ENCODE data around the gene CHSY1. TPM values are rescaled to one million over a fixed set of nuclear protein-coding genes. Genes with fewer than 3 reads are reported as not detected.

Gene CHSY1
- total RNA-seq, 1 donor from 2014 or later: 23.3 TPM

GRCh38 chr15:101159936-101160815 lies 91.7 kb downstream of the CHSY1 start:
- H2AFZ ChIP-seq (replicated peaks): no peak overlapping the region
- no peaks in the 10 kb centered on the region for H3K27me3 ChIP-seq

DNA sequence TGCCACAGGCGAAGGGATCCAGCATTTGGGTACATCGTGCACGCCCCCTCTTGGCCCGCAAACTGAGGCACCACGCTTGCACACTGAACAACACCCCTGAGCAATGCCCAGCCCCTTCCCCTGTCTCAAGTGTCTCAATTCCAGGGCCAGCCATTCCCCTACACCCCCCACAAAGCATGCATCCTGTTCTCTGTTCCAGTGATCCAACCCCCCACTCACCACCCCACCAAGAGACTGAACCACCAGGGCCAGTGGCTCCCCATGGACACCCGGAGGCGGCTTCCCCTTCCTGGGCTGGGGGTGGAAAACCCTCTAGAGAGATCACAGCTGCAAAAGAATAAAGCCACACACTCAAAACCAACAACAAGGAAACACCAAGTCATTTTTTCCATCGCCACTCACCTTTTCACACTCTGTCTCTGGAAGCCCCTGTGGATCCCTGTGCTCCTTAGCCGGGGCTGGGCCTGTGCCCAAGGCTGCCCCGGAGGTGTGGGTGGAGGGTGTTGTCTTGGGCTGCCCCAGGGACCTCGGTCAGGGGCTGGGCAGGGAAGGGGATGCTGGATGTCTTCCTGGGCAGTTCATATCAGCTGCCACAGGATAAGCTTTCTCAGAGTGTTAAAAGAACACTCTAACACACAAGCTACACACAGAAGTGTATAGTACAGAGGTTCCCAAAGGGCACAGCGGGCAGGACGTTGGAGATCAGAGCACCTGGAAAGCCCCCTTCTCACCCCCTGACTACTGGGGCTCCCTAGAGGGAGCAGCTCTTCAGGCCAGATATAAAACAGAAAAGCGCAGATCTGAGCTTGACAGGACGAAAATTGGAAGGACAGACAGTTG lies 92.5 kb downstream of the CHSY1 start:
- Histone ChIP-seq H3K36me3 (no peaks in the 10 kb centered on the region), H3K27me3 (no peaks in the 10 kb centered on the region), H3K9ac (no peak overlapping the region), H3K27ac (no peak overlapping the region), H2AFZ (replicated peaks) (no peak overlapping the region), H3K9me3 (ENCODE audit: low read depth) (no peaks in the 10 kb centered on the region), H3K4me1 (no peaks in the 10 kb centered on the region), H4K20me1 (ENCODE audit: low read depth) (no peaks in the 10 kb centered on the region), H3K4me3 (no peak overlapping the region), H3K79me2 (ENCODE audit: low read depth) (no peaks in the 10 kb centered on the region), H3K4me2 (no peak overlapping the region), H3F3A (ENCODE audit: low read depth) (no peaks in the 10 kb centered on the region)
- peaks cover 9% of the 10 kb centered on the region for H3K9me3 Mint-ChIP-seq
- peak overlapping the region; percentile 83 for H3K27ac Mint-ChIP-seq
- H3K4me3 Mint-ChIP-seq: no peak overlapping the region
- no peaks in the 10 kb centered on the region for H3K36me3 Mint-ChIP-seq
- H3K27me3 Mint-ChIP-seq (ENCODE audit: insufficient read depth, low read depth): peaks cover 4% of the 10 kb centered on the region
- no peak for DNase-seq (ENCODE audit: low spot score)
- peaks cover 20% of the 10 kb centered on the region for H3K4me1 Mint-ChIP-seq
- no peak for TF ChIP-seq EZH2 (IDR thresholded peaks at IDR 0.05)
- TF ChIP-seq, protein P1, sequence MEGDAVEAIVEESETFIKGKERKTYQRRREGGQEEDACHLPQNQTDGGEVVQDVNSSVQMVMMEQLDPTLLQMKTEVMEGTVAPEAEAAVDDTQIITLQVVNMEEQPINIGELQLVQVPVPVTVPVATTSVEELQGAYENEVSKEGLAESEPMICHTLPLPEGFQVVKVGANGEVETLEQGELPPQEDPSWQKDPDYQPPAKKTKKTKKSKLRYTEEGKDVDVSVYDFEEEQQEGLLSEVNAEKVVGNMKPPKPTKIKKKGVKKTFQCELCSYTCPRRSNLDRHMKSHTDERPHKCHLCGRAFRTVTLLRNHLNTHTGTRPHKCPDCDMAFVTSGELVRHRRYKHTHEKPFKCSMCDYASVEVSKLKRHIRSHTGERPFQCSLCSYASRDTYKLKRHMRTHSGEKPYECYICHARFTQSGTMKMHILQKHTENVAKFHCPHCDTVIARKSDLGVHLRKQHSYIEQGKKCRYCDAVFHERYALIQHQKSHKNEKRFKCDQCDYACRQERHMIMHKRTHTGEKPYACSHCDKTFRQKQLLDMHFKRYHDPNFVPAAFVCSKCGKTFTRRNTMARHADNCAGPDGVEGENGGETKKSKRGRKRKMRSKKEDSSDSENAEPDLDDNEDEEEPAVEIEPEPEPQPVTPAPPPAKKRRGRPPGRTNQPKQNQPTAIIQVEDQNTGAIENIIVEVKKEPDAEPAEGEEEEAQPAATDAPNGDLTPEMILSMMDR (IDR thresholded peaks at IDR 0.05): no peak
- TF ChIP-seq EZH2phosphoT487 (IDR thresholded peaks at IDR 0.05): no peak

More at GRCh38 chr15:101159936-101160815, 91.7 kb downstream of the CHSY1 start:
- H3K36me3 ChIP-seq: no peaks in the 10 kb centered on the region
- no peaks in the 10 kb centered on the region for H3K9me3 ChIP-seq (ENCODE audit: low read depth)
- Mint-ChIP-seq H3K4me1 (peaks cover 20% of the 10 kb centered on the region), H3K4me3 (no peak overlapping the region), H3K27me3 (ENCODE audit: insufficient read depth, low read depth) (peaks cover 4% of the 10 kb centered on the region), H3K36me3 (no peaks in the 10 kb centered on the region), H3K9me3 (peaks cover 17% of the 10 kb centered on the region), H3K27ac (no peak overlapping the region)
- no peaks in the 10 kb centered on the region for H3K4me1 ChIP-seq
- no peak overlapping the region for H3K4me3 ChIP-seq
- H3K4me2 ChIP-seq: no peak overlapping the region
- no peak for TF ChIP-seq EZH2 (IDR thresholded peaks at IDR 0.05)
- no peak for TF ChIP-seq EZH2phosphoT487 (IDR thresholded peaks at IDR 0.05)
- TF ChIP-seq, protein P1 (IDR thresholded peaks at IDR 0.05): no peak
- no peak overlapping the region for H3K9ac ChIP-seq
- no peaks in the 10 kb centered on the region for H3F3A ChIP-seq (ENCODE audit: low read depth)
- H4K20me1 ChIP-seq (ENCODE audit: low read depth): no peaks in the 10 kb centered on the region
- no peak overlapping the region for H3K27ac ChIP-seq
- DNase-seq (ENCODE audit: low spot score): no peak
- H3K79me2 ChIP-seq (ENCODE audit: low read depth): no peaks in the 10 kb centered on the region

GRCh38 chr15:101158166-101159095 lies 93.4 kb downstream of the CHSY1 start:
- H3K27me3 Mint-ChIP-seq (ENCODE audit: insufficient read depth, low read depth): peaks cover 4% of the 10 kb centered on the region
- H3K27me3 ChIP-seq: no peaks in the 10 kb centered on the region
- no peaks in the 10 kb centered on the region for H4K20me1 ChIP-seq (ENCODE audit: low read depth)
- no peak overlapping the region for H3K27ac ChIP-seq
- no peak overlapping the region for H3K27ac Mint-ChIP-seq
- peaks cover 4% of the 10 kb centered on the region for H3K9me3 Mint-ChIP-seq
- H3K4me3 ChIP-seq: no peak overlapping the region
- H3K9ac ChIP-seq: no peak overlapping the region
- no peaks in the 10 kb centered on the region for H3F3A ChIP-seq (ENCODE audit: low read depth)
- H3K4me3 Mint-ChIP-seq: no peak overlapping the region
- peaks cover 3% of the 10 kb centered on the region for H3K36me3 Mint-ChIP-seq
- no peak overlapping the region for H3K4me2 ChIP-seq
- TF ChIP-seq EZH2phosphoT487 (IDR thresholded peaks at IDR 0.05) (no peak), EZH2 (IDR thresholded peaks at IDR 0.05) (no peak)
- TF ChIP-seq, protein P1 (IDR thresholded peaks at IDR 0.05): no peak
- peaks cover 20% of the 10 kb centered on the region for H3K4me1 Mint-ChIP-seq
- H2AFZ ChIP-seq (replicated peaks): no peak overlapping the region
- no peak for DNase-seq (ENCODE audit: low spot score)
- no peaks in the 10 kb centered on the region for H3K4me1 ChIP-seq
- H3K79me2 ChIP-seq (ENCODE audit: low read depth): no peaks in the 10 kb centered on the region
- no peaks in the 10 kb centered on the region for H3K36me3 ChIP-seq
- H3K9me3 ChIP-seq (ENCODE audit: low read depth): no peaks in the 10 kb centered on the region

Data from neural progenitor cell (in vitro differentiated cells).